Neural progenitor cell (in vitro differentiated cells): Measurements from ENCODE around the gene DAP. TPM values are rescaled to one million over a fixed set of nuclear protein-coding genes. Genes with fewer than 3 reads are reported as not detected.
A peak's percentile ranks its signal among the peaks of the same experiment; 100 is the strongest.

ENCODE experiments used
- DNase-seq: peaks from one replicate; pipeline ENCODE4 v3.0.0-alpha.2; 2016; ENCODE audit warnings: low spot score
- H2AFZ ChIP-seq: fragments of 200-600 bp; sonication (generic); replicated peaks from 2 replicates; pipeline ENCODE4 v1.6.1; 2016; ENCODE audit warnings: antibody characterized with exemption
- H3F3A ChIP-seq: fragments of 200-600 bp; sonication (generic); 2 replicates; pipeline ENCODE4 v1.6.1; 2016; ENCODE audit warnings: antibody characterized with exemption, low read depth
- H3K27ac ChIP-seq: fragments of 200-600 bp; sonication (generic); 2 replicates; pipeline ENCODE4 v1.5.1; 2016; ENCODE audit warnings: mild to moderate bottlenecking
- H3K27me3 ChIP-seq: fragments of 200-600 bp; sonication (generic); 2 replicates; pipeline ENCODE4 v1.6.1; 2016; ENCODE audit warnings: mild to moderate bottlenecking, moderate library complexity
- H3K36me3 ChIP-seq: fragments of 200-600 bp; sonication (generic); 2 replicates; pipeline ENCODE4 v1.5.1; 2016
- H3K4me1 ChIP-seq: fragments of 200-600 bp; sonication (generic); 2 replicates; pipeline ENCODE4 v1.6.1; 2016; ENCODE audit warnings: mixed run types
- H3K4me2 ChIP-seq: fragments of 200-600 bp; sonication (generic); 2 replicates; pipeline ENCODE4 v1.6.1; 2016
- H3K4me3 ChIP-seq: fragments of 200-600 bp; sonication (generic); 2 replicates; pipeline ENCODE4 v1.5.1; 2016
- H3K79me2 ChIP-seq: fragments of 200-600 bp; sonication (generic); 2 replicates; pipeline ENCODE4 v1.6.1; 2016; ENCODE audit warnings: low read depth
- H3K9ac ChIP-seq: fragments of 200-600 bp; sonication (generic); 2 replicates; pipeline ENCODE4 v1.6.1; 2016
- H3K9me3 ChIP-seq: fragments of 200-600 bp; sonication (generic); 2 replicates; pipeline ENCODE4 v1.5.1; 2016; ENCODE audit warnings: low read depth
- H4K20me1 ChIP-seq: fragments of 200-600 bp; sonication (generic); 2 replicates; pipeline ENCODE4 v1.6.1; 2016; ENCODE audit warnings: low read depth
- H3K27ac Mint-ChIP-seq: 3 replicates; pipeline ENCODE4 v1.8.0; 2021; ENCODE audit warnings: mixed read lengths
- H3K27me3 Mint-ChIP-seq: 2 replicates; pipeline ENCODE4 v1.8.0; 2022; ENCODE audit warnings: low read depth, mild to moderate bottlenecking, inconsistent platforms, moderate library complexity, mixed read lengths; ENCODE audit not compliant: insufficient read depth
- H3K36me3 Mint-ChIP-seq: 3 replicates; pipeline ENCODE4 v1.8.0; 2021; ENCODE audit warnings: mixed read lengths
- H3K4me1 Mint-ChIP-seq: 3 replicates; pipeline ENCODE4 v1.8.0; 2021; ENCODE audit warnings: mixed read lengths
- H3K4me3 Mint-ChIP-seq: 3 replicates; pipeline ENCODE4 v1.8.0; 2021; ENCODE audit warnings: mild to moderate bottlenecking, moderate library complexity, mixed read lengths
- H3K9me3 Mint-ChIP-seq: 3 replicates; pipeline ENCODE4 v1.8.0; 2020; ENCODE audit warnings: mixed read lengths
- EZH2 ChIP-seq: fragments of 200-600 bp; sonication (generic); IDR thresholded peaks from 2 replicates; pipeline ENCODE4 v1.6.1; 2017; ENCODE audit warnings: antibody characterized with exemption, mild to moderate bottlenecking, moderate library complexity
- EZH2phosphoT487 ChIP-seq: fragments of 200-600 bp; sonication (generic); IDR thresholded peaks from 2 replicates; pipeline ENCODE4 v1.6.1; 2017; ENCODE audit warnings: antibody characterized with exemption
- total RNA-seq: library from RNA; depleted of rRNA; stranded (reverse); fragments of >200 nt; gene quantifications from 2 replicates; pipeline ENCODE4 v1.2.3, GENCODE V29; 2015; ENCODE audit warnings: low replicate concordance
- TF ChIP-seq, protein P1 (sequence below): fragments of 200-600 bp; sonication (generic); IDR thresholded peaks from 2 replicates; pipeline ENCODE4 v1.5.1; 2017; ENCODE audit warnings: antibody characterized with exemption, mild to moderate bottlenecking

The DAP gene
- total RNA-seq, 1 donor from 2014 or later, result 12.2 TPM

DNA sequence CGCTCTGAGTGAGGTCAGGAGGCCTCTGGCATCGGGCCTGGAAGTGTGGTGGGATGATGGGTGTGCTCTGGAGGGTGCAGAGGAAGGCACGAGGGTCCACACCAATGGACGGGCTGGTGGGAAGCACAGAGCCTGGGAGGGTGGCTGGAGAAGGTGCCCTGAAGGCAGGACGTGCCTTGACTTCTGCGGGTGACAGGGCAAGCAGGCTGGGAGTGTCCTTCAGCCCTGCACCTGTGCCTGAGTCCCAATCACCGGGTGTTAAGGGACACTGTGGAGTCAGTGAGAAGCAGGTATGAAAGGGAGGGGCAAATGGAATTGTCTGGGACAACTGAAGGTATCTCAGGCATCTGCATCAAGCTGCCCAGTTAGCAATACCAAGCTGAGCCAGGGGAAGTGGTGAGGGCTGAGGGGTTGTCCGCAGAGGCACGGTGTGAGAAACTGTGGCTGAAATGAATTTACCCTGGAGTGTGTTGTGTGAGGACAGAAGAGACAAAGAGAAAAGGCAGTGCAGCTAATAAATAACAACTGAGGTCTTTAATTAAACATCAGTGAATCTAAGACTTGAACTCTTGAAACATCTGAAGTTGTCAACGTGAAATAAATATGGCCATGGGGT, 50.4 kb downstream of the DAP start:
- H3K4me1 Mint-ChIP-seq, result peaks cover 13% of the 10 kb centered on the region
- Histone ChIP-seq H3K9ac (no peak overlapping the region), H3K36me3 (no peaks in the 10 kb centered on the region), H4K20me1 (peaks cover 27% of the 10 kb centered on the region), H3F3A (no peaks in the 10 kb centered on the region), H3K4me1 (no peaks in the 10 kb centered on the region), H3K4me3 (no peak overlapping the region), H3K27ac (no peak overlapping the region), H3K27me3 (no peaks in the 10 kb centered on the region), H2AFZ (no peak overlapping the region), H3K79me2 (no peaks in the 10 kb centered on the region), H3K9me3 (no peaks in the 10 kb centered on the region), H3K4me2 (no peak overlapping the region)
- no peak for DNase-seq
- peaks cover 25% of the 10 kb centered on the region for H3K36me3 Mint-ChIP-seq
- no peak for TF ChIP-seq EZH2
- TF ChIP-seq, protein P1, sequence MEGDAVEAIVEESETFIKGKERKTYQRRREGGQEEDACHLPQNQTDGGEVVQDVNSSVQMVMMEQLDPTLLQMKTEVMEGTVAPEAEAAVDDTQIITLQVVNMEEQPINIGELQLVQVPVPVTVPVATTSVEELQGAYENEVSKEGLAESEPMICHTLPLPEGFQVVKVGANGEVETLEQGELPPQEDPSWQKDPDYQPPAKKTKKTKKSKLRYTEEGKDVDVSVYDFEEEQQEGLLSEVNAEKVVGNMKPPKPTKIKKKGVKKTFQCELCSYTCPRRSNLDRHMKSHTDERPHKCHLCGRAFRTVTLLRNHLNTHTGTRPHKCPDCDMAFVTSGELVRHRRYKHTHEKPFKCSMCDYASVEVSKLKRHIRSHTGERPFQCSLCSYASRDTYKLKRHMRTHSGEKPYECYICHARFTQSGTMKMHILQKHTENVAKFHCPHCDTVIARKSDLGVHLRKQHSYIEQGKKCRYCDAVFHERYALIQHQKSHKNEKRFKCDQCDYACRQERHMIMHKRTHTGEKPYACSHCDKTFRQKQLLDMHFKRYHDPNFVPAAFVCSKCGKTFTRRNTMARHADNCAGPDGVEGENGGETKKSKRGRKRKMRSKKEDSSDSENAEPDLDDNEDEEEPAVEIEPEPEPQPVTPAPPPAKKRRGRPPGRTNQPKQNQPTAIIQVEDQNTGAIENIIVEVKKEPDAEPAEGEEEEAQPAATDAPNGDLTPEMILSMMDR, result no peak
- no peak for TF ChIP-seq EZH2phosphoT487
- H3K27ac Mint-ChIP-seq, result peak overlapping the region; percentile 7
- no peak overlapping the region for H3K4me3 Mint-ChIP-seq
- peaks cover 4% of the 10 kb centered on the region for H3K9me3 Mint-ChIP-seq
- H3K27me3 Mint-ChIP-seq, result peaks cover 5% of the 10 kb centered on the region

DNA sequence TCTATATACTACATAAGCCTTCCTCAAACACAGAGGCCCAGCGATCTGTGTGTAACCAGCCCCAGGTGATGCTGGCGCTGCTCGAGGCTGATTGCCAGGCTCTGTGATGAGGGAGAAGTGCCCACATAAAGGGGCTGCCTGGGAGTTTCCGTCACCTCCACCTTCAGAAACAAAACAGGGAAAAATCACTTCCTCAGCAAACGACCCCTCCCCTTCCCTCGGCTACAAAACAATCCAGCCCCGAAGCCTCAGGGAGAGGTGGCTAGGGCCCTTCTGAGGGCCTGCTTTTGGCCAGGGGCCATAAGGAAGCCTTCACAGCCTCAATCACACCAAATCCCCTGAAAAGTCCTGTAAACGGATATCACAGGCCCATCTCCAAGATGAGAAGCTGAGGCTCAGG, 51.1 kb downstream of the DAP start:
- H2AFZ ChIP-seq, result no peak overlapping the region
- TF ChIP-seq EZH2phosphoT487, result no peak
- TF ChIP-seq, protein P1, result no peak
- no peak for TF ChIP-seq EZH2
- no peak overlapping the region for H3K4me3 Mint-ChIP-seq
- peaks cover 5% of the 10 kb centered on the region for H3K27me3 Mint-ChIP-seq
- H3K4me1 Mint-ChIP-seq, result peaks cover 17% of the 10 kb centered on the region
- no peak overlapping the region for H3K4me2 ChIP-seq
- peaks cover 31% of the 10 kb centered on the region for H4K20me1 ChIP-seq
- H3K27ac ChIP-seq, result no peak overlapping the region
- DNase-seq, result no peak
- H3K9me3 Mint-ChIP-seq, result peaks cover 4% of the 10 kb centered on the region
- peaks cover 22% of the 10 kb centered on the region for H3K36me3 Mint-ChIP-seq
- no peaks in the 10 kb centered on the region for H3K36me3 ChIP-seq
- H3K27ac Mint-ChIP-seq, result peak overlapping the region; percentile 6
- H3K79me2 ChIP-seq, result no peaks in the 10 kb centered on the region
- H3K4me3 ChIP-seq, result no peak overlapping the region
- H3K9me3 ChIP-seq, result no peaks in the 10 kb centered on the region
- no peak overlapping the region for H3K9ac ChIP-seq
- no peaks in the 10 kb centered on the region for H3K27me3 ChIP-seq
- no peaks in the 10 kb centered on the region for H3K4me1 ChIP-seq
- no peaks in the 10 kb centered on the region for H3F3A ChIP-seq

DNA sequence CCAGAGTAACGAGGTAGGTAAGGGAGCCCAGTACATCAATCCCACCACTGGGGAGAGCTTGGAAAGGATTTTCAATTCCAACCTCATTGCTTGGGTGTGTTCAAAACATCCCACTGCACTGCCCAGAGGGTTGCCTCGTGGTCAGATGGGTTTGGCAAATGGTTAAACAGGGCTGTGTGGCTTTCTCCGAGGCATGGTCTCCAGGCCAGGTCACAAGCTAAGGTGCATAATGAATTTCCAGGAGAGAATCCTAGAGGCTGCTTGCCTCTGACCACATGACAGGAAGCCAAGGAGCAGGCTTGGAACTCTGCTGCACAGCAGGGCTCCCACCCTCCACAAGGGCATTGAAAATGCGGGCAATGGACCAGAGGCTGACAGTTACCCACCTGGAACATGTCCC, 51.6 kb downstream of the DAP start:
- Histone ChIP-seq H3K27ac (no peak overlapping the region), H3K4me2 (no peak overlapping the region), H3K4me3 (no peak overlapping the region), H3F3A (no peaks in the 10 kb centered on the region), H3K9ac (no peak overlapping the region), H2AFZ (no peak overlapping the region), H3K9me3 (no peaks in the 10 kb centered on the region), H3K4me1 (no peaks in the 10 kb centered on the region), H3K27me3 (no peaks in the 10 kb centered on the region), H3K79me2 (no peaks in the 10 kb centered on the region), H3K36me3 (no peaks in the 10 kb centered on the region), H4K20me1 (peaks cover 31% of the 10 kb centered on the region)
- peaks cover 17% of the 10 kb centered on the region for H3K4me1 Mint-ChIP-seq
- no peak overlapping the region for H3K4me3 Mint-ChIP-seq
- peaks cover 19% of the 10 kb centered on the region for H3K36me3 Mint-ChIP-seq
- no peak for DNase-seq
- TF ChIP-seq, protein P1, result no peak
- TF ChIP-seq EZH2phosphoT487 (no peak), EZH2 (no peak)
- H3K27me3 Mint-ChIP-seq, result peaks cover 5% of the 10 kb centered on the region
- no peak overlapping the region for H3K27ac Mint-ChIP-seq
- H3K9me3 Mint-ChIP-seq, result peaks cover 4% of the 10 kb centered on the region
